Endometrium (tissue), 2 donors: ENCODE data around the gene XYLB.

ENCODE experiments used
- FAIRE-seq: peaks from 2 replicates; lab custom pipeline; 2012; peaks lifted over from hg19 to GRCh38; lab: Jason Lieb, UNC
- donor health status: control.
- donor health status: control.

XYLB gene

DNA sequence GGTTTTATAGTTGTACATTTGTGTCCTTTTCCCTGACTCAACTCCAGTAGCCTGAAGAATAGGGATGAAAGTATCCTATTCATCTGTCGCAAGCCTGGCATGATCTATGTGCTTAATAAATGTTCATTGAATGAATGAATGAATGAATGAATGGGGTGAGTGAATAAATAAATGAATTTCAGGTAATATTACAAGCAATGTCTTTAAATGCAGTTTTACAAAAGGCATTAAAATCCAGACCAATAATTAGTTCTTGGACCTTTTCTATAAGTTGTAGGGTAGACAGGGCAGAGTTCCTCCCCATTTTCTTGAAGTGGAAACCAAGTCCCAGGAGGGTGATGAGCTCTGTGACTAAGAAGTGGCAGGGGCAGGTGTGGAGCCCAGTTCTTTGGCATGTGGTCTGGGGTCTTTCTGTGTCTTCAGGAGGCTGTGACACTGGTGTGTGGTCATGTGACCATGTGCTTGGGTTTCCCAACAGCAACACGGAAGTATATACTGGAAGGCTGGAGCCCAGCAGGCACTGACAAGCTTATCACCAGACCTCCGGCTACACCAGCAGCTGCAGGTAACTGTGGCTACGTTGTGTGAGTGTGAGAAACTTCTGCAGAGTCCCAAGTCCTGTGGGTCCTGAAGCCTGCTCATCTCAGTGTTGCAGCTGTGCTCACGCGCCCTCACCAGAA lies 18.3 kb downstream of the XYLB start:
- FAIRE-seq, result no peak

DNA sequence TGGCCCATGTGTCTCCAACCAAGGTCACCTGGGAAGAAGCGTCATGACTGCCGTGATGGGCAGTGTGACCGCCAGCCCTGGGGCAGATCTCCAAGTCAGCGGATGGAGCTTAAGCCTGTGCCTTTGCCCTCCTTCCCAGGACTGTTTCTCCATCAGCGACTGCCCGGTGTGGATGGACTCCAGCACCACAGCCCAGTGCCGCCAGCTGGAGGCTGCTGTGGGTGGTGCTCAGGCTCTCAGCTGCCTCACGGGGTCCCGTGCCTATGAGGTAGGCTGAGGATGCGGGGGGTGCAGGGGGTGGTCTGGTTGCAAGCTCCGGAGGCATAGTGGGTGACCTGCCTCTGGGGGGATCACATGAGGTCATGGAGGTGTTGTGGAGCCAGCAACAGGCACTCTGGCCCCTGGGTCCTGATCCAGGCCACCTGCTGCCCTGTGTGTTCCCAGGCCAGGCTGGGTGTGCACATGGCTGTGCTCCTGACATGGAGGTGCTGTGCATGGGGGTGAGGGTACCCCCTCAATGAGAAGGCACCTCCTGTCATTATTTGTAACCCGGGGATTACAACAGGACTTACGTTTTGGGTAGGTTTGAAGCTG lies 19.0 kb downstream of the XYLB start:
- no peak for FAIRE-seq

DNA sequence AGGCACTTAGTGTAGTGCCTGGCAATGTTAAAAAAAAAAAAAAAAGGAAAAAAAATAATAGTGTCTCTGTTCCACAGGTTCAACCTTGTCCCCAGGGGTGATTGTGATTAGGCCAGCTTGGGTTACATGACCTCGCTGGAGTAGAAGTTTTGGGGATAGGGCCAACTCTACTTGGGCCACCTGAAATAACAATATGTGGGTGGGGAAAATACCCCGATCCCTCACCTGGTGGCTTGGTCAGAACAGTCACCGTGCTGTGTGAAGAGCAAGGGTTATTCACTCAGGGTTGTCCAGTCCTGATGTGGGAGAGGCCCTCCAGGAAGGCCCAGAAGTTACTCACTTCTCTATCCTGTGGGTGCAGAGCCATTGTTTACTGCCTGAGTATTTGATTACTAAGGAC lies 19.5 kb downstream of the XYLB start:
- FAIRE-seq, result no peak

DNA sequence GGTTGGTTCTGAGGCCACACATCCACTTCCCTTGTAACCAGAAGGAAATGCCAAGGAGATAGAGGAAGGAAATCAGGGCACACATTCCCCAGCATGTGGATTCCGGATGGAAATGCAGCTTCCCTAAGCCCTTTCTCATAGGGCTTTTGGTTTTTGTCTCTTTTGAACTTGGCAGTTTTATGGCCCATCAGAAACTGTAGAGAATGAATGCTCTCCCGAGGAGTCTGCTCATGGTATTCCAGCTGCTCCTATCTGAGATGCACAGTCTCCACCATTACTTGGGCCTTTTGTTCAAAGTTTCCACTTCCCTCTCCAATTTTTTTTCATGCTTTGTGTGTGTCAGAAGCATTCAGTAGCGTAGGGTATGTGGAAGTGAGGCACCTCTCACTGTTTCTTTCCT lies 21.2 kb downstream of the XYLB start:
- FAIRE-seq, result no peak

DNA sequence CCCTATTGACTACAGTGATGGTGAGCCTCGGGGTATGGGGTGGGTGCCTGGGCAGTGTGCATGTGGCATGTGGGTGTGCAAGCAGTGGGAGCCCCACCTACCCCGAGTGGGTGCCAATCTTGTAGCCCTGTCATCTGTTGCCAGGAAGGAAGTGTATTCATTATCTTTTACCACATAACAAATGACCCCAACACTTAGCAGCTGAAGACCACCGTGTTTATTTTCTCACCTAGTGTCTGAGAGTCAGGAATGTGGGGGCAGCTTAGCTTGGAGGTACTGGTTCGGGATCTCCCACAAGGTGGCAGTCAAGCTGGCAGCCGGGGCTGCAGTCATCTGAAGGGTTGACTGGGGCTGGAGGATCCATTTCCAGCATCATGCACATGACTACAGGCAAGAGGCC lies 21.7 kb downstream of the XYLB start:
- FAIRE-seq, result no peak

DNA sequence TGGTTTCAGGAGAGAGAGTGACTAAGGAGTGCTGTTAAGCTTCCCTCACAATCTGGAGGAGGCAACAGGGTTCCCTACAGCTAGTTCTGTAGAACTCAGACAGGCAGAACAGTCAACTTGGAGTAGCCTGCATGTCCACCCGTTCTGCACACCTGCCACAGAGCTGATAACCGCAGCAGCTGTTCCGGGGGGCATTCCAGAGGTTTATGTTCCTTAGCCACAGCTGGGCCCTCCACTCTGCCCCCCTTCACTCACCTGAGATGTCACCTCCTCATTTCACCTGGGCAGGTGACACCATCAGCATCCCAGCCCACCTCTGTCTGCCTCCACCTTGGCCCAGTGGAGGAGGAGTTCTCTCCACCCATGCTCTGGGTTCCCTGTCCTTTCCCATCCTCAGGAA lies 22.6 kb downstream of the XYLB start:
- no peak for FAIRE-seq

DNA sequence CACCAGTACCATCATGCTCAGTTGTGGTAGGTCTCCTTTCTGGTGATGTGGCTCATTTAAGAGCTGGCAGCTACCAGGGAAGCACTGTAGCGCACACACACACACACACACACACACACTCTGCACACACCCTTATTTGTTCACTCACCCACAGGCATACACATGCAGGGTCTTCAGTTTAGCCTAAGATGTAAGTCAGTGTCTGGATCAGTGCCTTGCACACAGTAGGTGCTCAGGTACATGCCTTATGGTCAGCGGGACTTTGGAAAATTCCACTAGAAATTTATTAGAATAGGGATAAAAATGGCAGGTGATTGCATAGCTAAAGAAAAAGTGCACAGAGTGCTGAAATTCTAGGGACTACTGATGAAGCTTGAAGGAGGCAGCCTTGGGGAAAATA lies 23.6 kb downstream of the XYLB start:
- FAIRE-seq, result no peak

DNA sequence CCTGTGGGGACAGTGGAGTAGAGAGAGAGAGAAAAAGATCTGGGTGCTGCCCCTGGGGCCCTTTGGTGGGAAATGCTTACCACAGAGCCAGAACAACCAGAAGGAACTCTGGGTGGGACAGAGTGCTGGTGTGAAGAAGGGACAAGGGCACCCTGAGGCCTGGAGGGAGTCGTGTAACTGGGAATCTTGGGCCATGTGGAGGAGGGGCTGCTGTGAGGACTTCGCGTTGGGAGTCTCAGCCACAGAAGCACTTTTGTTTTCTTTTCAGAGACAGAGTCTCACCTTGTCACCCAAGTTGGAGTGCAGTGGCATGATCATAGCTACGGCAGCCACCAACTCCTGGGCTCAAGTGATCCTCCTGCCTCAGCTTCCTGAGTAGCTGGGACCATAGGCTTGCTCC lies 24.3 kb downstream of the XYLB start:
- no peak for FAIRE-seq

DNA sequence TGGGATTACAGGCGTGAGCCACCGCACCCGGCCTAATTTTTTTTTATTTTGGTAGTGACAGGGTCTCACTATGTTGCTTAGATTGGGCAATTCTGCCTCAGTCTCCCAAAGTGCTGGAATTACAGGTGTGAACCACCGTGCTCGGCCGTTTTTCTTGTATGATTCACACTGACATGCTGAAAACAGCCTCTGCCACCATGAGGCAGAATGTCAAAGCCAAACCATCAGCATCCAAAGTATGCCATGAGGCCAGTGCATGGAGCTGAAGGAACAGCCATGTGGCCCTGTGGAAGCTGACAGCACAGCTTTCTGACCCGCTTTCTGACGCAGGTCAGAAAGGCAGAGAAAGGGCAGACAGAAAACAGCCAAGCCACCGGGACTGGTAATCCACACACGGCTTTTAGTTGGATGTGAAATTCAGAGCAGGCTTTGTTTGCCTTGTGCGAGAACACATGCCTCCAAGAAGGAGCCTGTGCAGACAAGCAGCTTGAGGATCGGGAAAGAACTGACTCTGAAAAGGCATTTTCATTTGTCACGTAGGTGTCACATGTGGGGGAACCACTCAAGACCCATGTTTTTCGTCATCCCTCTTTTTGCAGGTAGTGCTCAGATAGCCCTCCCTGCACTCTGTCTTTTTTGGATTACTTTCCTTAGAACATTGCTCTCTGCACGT lies 25.1 kb downstream of the XYLB start:
- no peak for FAIRE-seq

DNA sequence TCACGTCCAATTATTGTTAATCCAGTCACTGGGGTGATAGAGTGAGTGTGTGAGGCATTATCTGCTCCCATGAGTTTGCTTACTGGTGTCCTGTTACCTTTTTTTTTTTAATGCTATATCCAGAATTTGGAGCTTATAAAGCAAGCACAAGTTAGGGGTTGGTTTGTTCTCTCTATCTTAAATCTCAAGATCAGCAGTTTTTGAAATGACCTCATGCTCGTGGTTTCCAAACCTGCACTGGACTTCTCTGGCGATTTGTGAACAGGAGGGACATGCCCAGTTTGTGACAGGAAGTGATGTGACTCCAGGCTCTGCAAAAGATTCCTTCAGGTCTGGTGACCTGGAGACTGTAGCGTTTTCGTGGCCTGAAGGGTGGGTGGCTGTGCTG lies 25.6 kb downstream of the XYLB start:
- FAIRE-seq, result no peak

DNA sequence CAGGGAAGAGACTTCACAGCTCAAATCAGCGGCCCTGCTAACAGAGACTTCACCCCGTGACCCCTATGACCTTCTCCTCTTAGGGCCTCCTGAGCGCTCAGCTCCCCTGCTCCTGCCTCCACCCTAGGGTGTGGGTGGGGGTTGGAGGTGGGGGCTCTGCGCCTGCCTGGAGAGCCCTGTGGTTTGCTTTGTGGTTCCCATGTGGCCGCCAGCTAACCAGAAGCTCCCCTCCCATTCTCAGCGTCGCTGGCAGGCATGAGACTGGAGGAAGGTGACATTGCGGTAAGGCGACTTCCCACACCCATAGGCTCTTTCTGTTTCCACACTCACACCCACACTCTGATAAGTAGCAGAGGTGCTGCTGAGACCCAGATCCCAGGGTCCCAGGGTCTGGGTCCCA lies 27.6 kb downstream of the XYLB start:
- FAIRE-seq, result no peak

DNA sequence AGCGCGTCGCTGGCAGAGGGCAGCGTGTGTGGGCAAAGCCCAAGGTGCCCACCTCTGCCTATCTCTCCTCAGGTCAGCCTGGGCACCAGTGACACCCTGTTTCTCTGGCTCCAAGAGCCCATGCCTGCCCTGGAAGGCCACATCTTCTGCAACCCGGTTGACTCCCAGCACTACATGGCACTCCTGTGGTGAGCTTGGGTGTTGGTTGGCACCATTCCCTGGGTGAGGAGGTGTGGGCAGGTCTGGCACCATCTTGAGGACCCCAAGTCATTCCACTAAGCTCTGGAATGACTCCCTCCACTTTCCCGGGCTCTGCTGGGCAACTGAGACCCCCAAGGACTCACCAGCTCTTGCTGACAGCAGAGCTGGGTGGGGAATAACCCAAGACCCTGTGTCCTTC lies 28.5 kb downstream of the XYLB start:
- FAIRE-seq, result no peak

DNA sequence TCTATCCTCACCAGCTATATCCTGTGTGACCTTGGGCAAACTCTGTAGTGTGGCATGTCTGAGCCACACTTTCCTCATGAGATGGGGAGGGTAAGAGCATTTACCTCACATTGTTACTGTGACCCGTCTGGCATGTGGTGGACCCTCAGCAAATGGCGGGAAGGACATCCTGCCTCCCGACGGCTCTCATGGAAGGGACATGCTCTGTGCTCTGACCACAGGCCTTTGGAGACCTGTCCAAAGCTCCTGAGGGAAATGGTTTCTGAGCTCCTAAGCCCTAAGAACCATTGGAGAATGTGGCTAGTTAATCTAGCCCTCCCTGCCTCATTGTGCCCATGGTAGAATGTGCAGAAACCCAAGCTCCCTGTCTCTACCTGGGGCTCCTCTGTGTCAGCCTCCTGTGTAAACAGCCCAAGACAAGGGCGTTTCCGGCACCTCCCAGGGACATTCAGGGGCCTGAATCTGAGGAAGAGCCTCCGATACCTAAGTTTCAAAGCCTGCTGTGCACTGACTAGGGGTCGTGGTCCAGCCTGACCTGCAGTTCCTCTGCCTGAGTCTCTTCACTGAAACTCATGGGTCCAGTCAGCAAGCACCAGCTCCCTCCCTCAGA lies 29.0 kb downstream of the XYLB start:
- FAIRE-seq, result no peak

DNA sequence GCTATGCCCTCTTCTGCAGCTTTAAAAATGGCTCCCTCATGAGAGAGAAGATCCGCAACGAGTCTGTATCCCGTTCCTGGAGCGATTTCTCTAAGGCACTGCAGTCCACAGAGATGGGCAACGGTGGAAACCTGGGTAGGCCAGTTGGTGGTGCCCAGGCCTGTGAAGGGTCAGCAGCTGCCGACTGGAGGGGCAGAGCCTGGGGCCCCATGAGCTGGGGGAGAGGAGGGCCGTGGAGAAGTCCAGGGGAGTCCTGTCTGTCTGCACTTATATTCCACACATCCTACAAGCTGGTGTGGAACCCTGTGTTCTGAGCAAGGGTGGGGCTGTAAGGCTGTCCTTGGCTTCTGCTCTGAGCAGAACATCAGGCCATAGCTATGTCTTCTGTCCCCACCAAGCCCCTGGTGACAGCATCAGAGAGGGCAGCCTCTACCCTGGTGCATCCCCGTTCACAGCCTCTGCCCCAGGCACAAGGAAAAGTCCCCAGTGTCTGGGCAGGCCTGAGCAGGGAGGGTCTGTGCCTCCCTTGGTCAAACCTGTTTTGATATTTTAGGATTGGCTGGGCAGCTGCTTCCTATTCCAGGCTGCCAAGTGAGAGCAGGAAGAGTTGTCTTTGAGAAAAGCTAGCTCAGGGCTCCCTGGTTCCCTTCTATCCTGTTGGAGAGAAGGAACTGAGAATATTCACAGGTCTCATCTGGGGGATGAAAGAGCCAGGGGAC lies 29.7 kb downstream of the XYLB start:
- FAIRE-seq, result no peak

DNA sequence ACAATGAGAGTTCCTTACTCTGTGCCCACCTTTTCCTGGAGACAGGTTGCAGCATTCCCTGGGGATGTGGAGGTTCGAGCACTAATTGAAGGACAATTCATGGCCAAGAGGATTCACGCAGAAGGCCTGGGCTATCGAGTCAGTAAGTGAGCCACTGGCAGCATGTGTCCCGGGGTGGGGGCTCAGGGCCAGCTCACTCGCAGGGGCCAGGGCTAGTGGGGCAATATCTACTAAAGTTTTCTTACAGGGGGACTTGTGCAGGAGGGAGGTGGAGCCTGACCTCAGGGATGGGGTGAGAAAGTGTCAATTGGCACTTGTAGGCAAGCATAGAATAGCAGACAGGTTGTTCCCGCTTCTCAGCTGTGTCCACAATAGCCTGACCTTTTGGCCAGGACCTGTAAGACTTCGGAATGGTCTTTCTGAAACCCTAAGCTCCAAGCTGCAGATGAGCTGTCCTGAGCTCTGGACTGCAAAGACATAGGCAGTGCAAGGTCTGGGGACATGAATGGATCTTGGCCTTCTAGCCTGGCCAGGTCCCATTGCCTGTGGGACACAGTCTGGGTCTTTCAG lies 32.7 kb downstream of the XYLB start:
- no peak for FAIRE-seq

DNA sequence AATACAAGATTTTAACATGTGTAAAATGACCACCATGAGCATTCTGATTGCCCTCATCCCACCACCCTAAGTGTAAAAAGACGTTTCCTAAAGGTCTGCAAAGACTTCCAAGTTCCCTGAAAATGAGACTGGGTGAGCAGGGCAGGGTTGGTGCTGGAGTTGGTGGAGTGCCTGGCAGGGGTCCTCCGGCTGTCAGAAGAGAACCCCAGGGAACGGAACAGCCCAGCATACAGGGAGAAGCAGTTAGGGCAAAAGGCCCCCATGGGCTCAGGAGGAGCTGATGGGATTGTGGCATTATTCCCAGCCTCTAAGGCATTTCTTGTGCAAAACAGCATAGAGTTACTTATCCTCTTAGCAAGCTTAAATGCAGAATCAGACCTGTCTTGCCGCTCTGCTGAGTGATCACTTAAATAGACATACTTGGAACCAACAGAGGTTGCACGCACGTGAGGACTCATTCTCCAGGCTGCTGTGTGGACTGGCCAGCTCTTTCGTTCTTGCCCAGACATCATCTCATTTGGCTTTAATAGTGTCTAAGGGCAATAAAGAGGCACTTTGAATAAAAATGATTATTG lies 36.0 kb downstream of the XYLB start:
- no peak for FAIRE-seq

DNA sequence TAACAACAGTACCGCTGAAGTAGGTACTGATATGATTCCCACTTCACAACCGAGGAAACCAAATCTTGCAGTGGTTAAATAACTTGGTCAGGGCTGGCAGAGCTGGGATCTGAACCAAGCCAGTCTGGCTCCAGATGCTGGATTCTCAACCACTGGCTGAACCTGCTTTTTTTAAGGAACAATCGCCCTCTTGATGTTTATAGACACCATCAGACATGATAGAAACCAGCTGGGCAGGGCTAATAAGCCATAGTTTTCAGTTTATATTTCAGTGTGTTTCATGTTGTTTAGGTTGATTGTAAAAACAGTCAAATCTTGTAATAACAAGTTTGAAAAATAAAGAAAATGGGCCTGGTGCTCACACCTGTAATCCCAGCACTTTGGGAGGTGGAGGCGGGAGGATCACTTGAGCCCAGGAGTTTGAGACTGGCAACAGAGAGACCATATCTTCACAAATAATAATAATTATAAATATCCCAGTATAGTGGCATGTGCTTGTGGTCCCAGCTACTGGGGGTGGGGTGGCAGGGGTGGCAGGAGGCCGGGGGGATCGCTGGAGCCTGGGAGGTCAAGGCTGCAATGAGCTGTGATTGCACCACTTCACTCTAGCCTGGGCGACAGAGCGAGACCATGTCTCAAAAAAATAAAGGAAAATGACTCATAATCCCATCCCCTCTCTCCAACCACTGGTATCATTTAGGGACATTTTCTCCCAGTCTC lies 36.7 kb downstream of the XYLB start:
- FAIRE-seq, result no peak

DNA sequence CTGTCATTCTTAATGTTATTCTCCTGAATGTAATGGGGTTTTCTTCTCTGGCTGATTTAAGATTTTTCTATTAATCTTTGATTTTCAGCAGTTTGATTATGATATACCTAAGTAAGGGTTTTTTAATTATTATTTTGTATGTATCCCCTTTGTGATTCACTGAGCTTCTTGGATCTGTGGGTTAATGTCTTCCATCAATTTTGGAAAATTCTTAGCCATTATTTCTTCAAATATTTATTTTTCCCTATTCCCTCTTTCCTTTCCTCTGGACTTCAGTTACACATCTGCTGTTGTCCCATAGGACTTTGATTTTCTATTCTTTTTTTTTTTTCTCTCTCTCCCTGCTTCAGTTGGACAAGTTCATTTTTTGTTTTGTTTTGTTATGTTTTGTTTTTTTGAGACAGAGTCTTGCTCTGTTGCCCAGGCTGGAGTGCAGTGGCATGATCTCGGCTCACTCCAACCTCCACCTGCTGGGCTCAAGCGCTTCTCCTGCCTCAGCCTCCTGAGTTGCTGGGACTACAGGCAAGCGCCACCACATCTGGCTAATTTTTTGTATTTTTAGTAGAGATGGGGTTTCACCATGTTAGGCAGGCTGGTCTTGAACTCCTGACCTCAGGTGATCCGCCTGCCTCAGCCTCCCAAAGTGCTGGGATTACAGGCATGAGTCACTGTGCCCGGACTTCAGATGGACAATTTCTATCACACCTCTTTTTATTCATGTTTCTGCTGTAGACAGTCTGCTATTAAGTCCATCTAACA lies 40.6 kb downstream of the XYLB start:
- no peak for FAIRE-seq

DNA sequence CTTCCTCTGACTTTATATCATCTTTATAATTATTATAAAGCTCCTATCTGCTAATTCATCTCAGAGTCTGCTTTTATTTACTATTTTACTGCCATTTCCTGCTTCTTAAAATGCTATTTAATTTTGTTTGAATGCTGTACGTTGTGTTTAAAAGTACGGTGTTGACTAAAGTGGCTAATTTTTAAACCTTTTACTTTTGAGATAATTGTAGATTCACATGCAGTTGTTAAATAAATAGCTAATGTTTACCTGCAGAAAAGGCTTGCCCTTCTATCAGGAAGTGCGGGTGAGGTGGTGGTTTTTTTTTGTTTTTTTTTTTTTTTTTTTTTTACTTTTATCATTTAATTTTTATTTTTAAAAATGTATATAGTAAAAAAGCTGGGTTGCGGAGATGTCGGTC lies 41.3 kb downstream of the XYLB start:
- FAIRE-seq, result no peak

DNA sequence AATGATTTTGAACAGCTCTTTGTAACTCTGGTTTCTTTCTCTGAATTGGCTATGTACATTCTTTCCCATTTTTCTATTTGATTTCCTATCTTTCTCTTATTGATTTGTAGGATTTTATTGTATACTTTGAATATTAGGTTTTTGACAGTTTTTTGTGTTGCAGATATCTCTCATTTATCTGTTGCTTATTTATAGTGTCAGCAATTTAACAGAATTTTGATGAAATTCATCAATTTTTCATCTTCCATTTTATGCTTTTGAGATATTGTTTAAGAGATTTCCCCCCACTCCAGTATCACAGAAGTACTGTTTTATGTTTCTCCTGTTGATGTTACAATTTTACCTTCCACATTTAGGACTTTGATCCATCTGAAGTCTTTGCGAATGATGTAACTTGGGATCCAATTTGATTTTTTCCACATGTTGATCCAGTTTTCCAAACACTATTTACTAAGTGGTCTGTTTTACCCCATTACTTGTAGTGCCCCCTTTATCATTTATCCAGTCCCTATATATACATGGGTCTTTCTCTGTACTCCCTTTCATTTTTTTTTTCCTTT lies 46.1 kb downstream of the XYLB start:
- no peak for FAIRE-seq
